Measurements from ENCODE around the gene TNP2. TPM values are rescaled to one million over a fixed set of nuclear protein-coding genes. Genes with fewer than 3 reads are reported as not detected.

The TNP2 gene
- total RNA-seq, 1 experiment from 2014 or later, result not detected

DNA sequence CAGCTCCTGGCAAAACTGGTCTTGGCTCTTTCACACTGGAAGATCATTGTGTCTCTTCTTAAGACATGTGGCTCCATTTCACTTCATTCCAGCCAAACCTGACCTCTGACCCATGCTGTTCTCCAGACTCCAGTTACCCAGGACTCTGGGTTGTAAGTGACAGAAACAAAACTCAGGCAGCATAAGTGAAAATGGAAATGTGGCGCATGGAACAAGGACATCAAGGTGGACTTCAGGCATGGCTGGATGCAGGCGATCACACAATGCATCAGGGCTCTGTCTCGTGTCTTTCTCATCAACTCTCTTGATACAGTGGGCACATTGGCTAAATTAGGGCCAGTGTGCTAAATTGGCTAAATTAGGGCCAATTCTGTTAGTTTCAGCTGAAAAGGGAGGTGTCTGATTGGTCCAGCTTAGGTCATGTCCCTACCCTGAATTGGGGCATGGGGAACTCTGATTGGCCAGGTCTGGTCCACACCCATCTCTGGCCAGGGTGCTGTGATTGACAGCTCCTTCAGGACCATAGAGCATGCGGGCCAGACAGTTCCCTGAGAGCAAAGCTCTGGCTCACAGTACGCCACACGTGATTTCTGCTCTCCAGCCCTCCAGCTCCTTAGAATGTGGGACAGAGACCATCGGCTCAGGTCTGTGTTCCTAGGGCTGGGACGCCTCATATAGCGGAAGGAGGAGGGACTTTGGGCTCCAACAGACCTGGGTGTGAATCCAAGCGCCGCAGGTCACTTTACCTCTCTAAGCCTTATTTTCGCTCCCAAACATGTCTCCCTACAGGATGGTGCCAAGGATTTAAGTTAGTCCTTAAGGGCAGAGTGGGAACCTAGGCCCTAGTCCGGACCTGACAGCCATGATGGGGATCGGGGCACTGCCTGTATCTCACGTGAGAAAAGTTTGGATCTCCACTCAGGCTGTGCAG is 30.6 kb downstream of the TNP2 start:
- Histone ChIP-seq H3K9me2 (ENCODE audit: insufficient read depth) (no peaks in the 10 kb centered on the region), H3K79me2 (ENCODE audit: insufficient read depth, low read length) (no peaks in the 10 kb centered on the region), H3K36me3 (ENCODE audit: control insufficient read depth in 1 of 2, insufficient read depth in 2 of 2, low read length in 2 of 2) (no peaks in the 10 kb centered on the region), H3K27ac (ENCODE audit: low read depth, low read length) (no peak overlapping the region), H3K4me1 (ENCODE audit: control insufficient read depth in 1 of 2, insufficient read depth in 2 of 2, low read length in 2 of 2) (peaks cover 0 to 15% of the 10 kb centered on the region in 2 experiments; a peak in 2 of 4 replicates), H2AFZ (ENCODE audit: low read depth, low read length, poor library complexity, severe bottlenecking) (no peak overlapping the region), H4K20me1 (ENCODE audit: insufficient read depth) (no peaks in the 10 kb centered on the region), H3K4me3 (replicated peaks in 1 of 2; ENCODE audit: low read depth in 1 of 2, low read length in 2 of 2) (no peak overlapping the region), H3K9ac (ENCODE audit: low read length) (no peak overlapping the region), H3K4me2 (ENCODE audit: low read length) (no peak overlapping the region), H3K9me3 (ENCODE audit: control insufficient read depth in 1 of 2, insufficient read depth in 1 of 2, low read depth in 1 of 2, low read length in 2 of 2) (no peaks in the 10 kb centered on the region), H3K27me3 (ENCODE audit: insufficient read depth, low read length) (no peaks in the 10 kb centered on the region)
- no peak for TF ChIP-seq ELF1 (IDR thresholded peaks at IDR 0.05; ENCODE audit: borderline replicate concordance, low read depth)
- no peak for TF ChIP-seq CTCF (IDR thresholded peaks at IDR 0.05 in 2 of 3, conservative IDR thresholded peaks at IDR 0.05 in 1 of 3; ENCODE audit: borderline replicate concordance in 1 of 3, insufficient read depth in 1 of 3, low read depth in 2 of 3, low read length in 2 of 3)
- no peak for TF ChIP-seq ZFX (IDR thresholded peaks at IDR 0.05)
- POLR2A ChIA-PET, result interaction anchor here (1.0 kb wide), 1 partner anchor 17 kb away, joined by 7 read pairs; the partner anchor contains the start of gene SOCS1
- intact Hi-C loops (cut with micrococcal nuclease), result no loop called here
- ATAC-seq, result peak; percentile 93
- CTCF ChIA-PET, result no interaction called here
- RAD21 ChIA-PET (ENCODE audit: low non-redundant PET in 1 of 2, low total read pairs in 2 of 2, uncharacterized antibody in 2 of 2, unreplicated experiment in 2 of 2), result no interaction called here
- DNase-seq (ENCODE audit: low read depth, low spot score), result no peak
- no TSS peak for BruUV-seq (replicated peaks)

GRCh38 chr16:11236461-11237254 is 32.5 kb downstream of the TNP2 start:
- POLR2A ChIA-PET, result no interaction called here
- TF ChIP-seq EGR1 (IDR thresholded peaks at IDR 0.05; ENCODE audit: low read depth), result no peak
- no peaks in the 10 kb centered on the region for H3K27me3 ChIP-seq (ENCODE audit: insufficient read depth, low read length)
- H3K9me3 ChIP-seq (ENCODE audit: control insufficient read depth in 1 of 2, insufficient read depth in 1 of 2, low read depth in 1 of 2, low read length in 2 of 2), result no peaks in the 10 kb centered on the region
- H3K9me2 ChIP-seq (ENCODE audit: insufficient read depth), result no peaks in the 10 kb centered on the region
- peaks cover 0 to 15% of the 10 kb centered on the region in 2 experiments; a peak in 2 of 4 replicates for H3K4me1 ChIP-seq (ENCODE audit: control insufficient read depth in 1 of 2, insufficient read depth in 2 of 2, low read length in 2 of 2)
- BruUV-seq (replicated peaks), result no TSS peak
- CTCF ChIA-PET, result no interaction called here
- RAD21 ChIA-PET (ENCODE audit: low non-redundant PET in 1 of 2, low total read pairs in 2 of 2, uncharacterized antibody in 2 of 2, unreplicated experiment in 2 of 2), result no interaction called here
- no peaks in the 10 kb centered on the region for H3K36me3 ChIP-seq (ENCODE audit: control insufficient read depth in 1 of 2, insufficient read depth in 2 of 2, low read length in 2 of 2)
- ATAC-seq, result no peak
- H2AFZ ChIP-seq (ENCODE audit: low read depth, low read length, poor library complexity, severe bottlenecking), result no peak overlapping the region
- H3K4me2 ChIP-seq (ENCODE audit: low read length), result no peak overlapping the region
- intact Hi-C loops (cut with micrococcal nuclease), result no loop called here
- H3K27ac ChIP-seq (ENCODE audit: low read depth, low read length), result no peak overlapping the region
- H3K9ac ChIP-seq (ENCODE audit: low read length), result no peak overlapping the region
- no peaks in the 10 kb centered on the region for H3K79me2 ChIP-seq (ENCODE audit: insufficient read depth, low read length)
- no peak for DNase-seq (ENCODE audit: low read depth, low spot score)
- H3K4me3 ChIP-seq (replicated peaks in 1 of 2; ENCODE audit: low read depth in 1 of 2, low read length in 2 of 2), result no peak overlapping the region
- no peaks in the 10 kb centered on the region for H4K20me1 ChIP-seq (ENCODE audit: insufficient read depth)
